ENCODE measurements around the gene PPP6R2. TPM values are rescaled to one million over a fixed set of nuclear protein-coding genes. Genes with fewer than 3 reads are reported as not detected.

PPP6R2 gene
- total RNA-seq, 1 experiment from 2014 or later = 42.6 TPM

GRCh38 chr22:50487290-50488005 lies 144.3 kb downstream of the PPP6R2 start:
- Histone ChIP-seq H4K8ac (replicated peaks; ENCODE audit: insufficient read length, low read depth, low read length) (no peak overlapping the region), H2BK12ac (ENCODE audit: insufficient read length, low read depth, low read length) (no peak overlapping the region), H3K4me1 (ENCODE audit: insufficient read depth, low read length) (no peaks in the 10 kb centered on the region), H3K9ac (ENCODE audit: extremely low read depth, insufficient read length, low read length) (no peak overlapping the region), H3K14ac (ENCODE audit: insufficient read depth, low read length) (no peak overlapping the region), H3K27me3 (ENCODE audit: insufficient read depth, low read length) (no peaks in the 10 kb centered on the region), H3K79me2 (ENCODE audit: insufficient read depth, low read length) (no peaks in the 10 kb centered on the region), H2AFZ (ENCODE audit: low read length) (no peak overlapping the region), H3T11ph (ENCODE audit: low read length) (no peak overlapping the region), H2BK5ac (ENCODE audit: insufficient read length, low read length) (no peak overlapping the region), H3K27ac (ENCODE audit: insufficient read length, low read depth, low read length) (no peak overlapping the region), H3K79me1 (ENCODE audit: insufficient read depth, low read depth, low read length, poor library complexity, severe bottlenecking) (no peaks in the 10 kb centered on the region), H2AK5ac (ENCODE audit: insufficient read length, low read length) (no peak overlapping the region), H3K4ac (ENCODE audit: low read depth, low read length) (no peak overlapping the region), H3K56ac (ENCODE audit: insufficient read length, low read depth, low read length) (no peak overlapping the region), H2BK15ac (ENCODE audit: low read depth, low read length) (no peak overlapping the region), H2BK20ac (ENCODE audit: low read depth, low read length, poor library complexity, severe bottlenecking) (no peak overlapping the region), H3K4me2 (ENCODE audit: insufficient read depth, insufficient read length, low read length) (no peak overlapping the region), H4K20me1 (ENCODE audit: control insufficient read depth, insufficient read depth, insufficient read length) (no peaks in the 10 kb centered on the region), H3K9me3 (ENCODE audit: control insufficient read depth, low read depth, low read length) (no peaks in the 10 kb centered on the region), H3K23ac (ENCODE audit: insufficient read length, low read depth, low read length) (no peak overlapping the region), H4K5ac (ENCODE audit: insufficient read length, low read depth, low read length) (no peak overlapping the region), H3K18ac (ENCODE audit: insufficient read length, low read depth, low read length) (no peak overlapping the region), H4K91ac (ENCODE audit: insufficient read length, low read depth, low read length) (no peak overlapping the region), H3K23me2 (ENCODE audit: insufficient read length, low read depth, low read length, poor library complexity, severe bottlenecking) (no peaks in the 10 kb centered on the region), H2BK120ac (ENCODE audit: low read depth, low read length, poor library complexity, severe bottlenecking) (no peak overlapping the region)
- WGBS (ENCODE audit: extremely low coverage, insufficient read length, low lambda C conversion rate) = no CpG with 5 or more reads among the region's 23 CpGs
- no peak overlapping the region for H3K4me3 Mint-ChIP-seq
- no peak overlapping the region for H3K27ac Mint-ChIP-seq
- peaks cover 6% of the 10 kb centered on the region for H3K27me3 Mint-ChIP-seq (ENCODE audit: low read depth)
- peaks cover 3 to 6% of the 10 kb centered on the region in 2 experiments; a peak in 2 of 4 replicates for H3K4me1 Mint-ChIP-seq
- H3K36me3 Mint-ChIP-seq (ENCODE audit: insufficient read depth in 1 of 3, low read depth in 3 of 3) = peaks cover 0 to 2% (median 0%) of the 10 kb centered on the region in 3 experiments; a peak in 1 of 7 replicates
- no peaks in the 10 kb centered on the region for H3K9me3 Mint-ChIP-seq
- TF ChIP-seq CTCF (conservative IDR thresholded peaks at IDR 0.05) = no peak
- DNase-seq = no peak

All from H9 (cell line).